Activated effector memory CD4-positive, alpha-beta T cell treated with Interleukin-2 at 50 U/mL for 16 hours (primary cell): ENCODE results near the gene SLIT3.

Experiments used
- DNase-seq: peaks from one replicate; pipeline ENCODE4 v3.0.0-alpha.2; 2020

The SLIT3 gene

GRCh38 chr5:169064093-169064492 is 236.8 kb downstream of the SLIT3 start:
- no peak for DNase-seq

- no peak for DNase-seq
Observed at GRCh38 chr5:169063316-169063953, 237.5 kb downstream of the SLIT3 start.

GRCh38 chr5:169062690-169063089 is 238.2 kb downstream of the SLIT3 start:
- no peak for DNase-seq

GRCh38 chr5:169054506-169054905 is 246.4 kb downstream of the SLIT3 start:
- no peak for DNase-seq

- DNase-seq: no peak
Observed at GRCh38 chr5:169052207-169052606, 248.7 kb downstream of the SLIT3 start.

GRCh38 chr5:169051351-169051750 is 249.6 kb downstream of the SLIT3 start:
- DNase-seq: no peak

GRCh38 chr5:169050636-169051035 is 250.3 kb downstream of the SLIT3 start:
- DNase-seq: no peak

- DNase-seq: no peak
Observed at GRCh38 chr5:169050146-169050571, 250.8 kb downstream of the SLIT3 start.

GRCh38 chr5:169049712-169050111 is 251.2 kb downstream of the SLIT3 start:
- no peak for DNase-seq

- DNase-seq: no peak
Observed at GRCh38 chr5:169048181-169049125, 252.5 kb downstream of the SLIT3 start.

GRCh38 chr5:169044962-169045361 is 256.0 kb downstream of the SLIT3 start:
- no peak for DNase-seq

- DNase-seq: no peak
Observed at GRCh38 chr5:169041180-169041579, 259.8 kb downstream of the SLIT3 start.

GRCh38 chr5:169039592-169039991 is 261.3 kb downstream of the SLIT3 start:
- no peak for DNase-seq

GRCh38 chr5:169037466-169037865 is 263.5 kb downstream of the SLIT3 start:
- DNase-seq: no peak

GRCh38 chr5:169036079-169036805 is 264.7 kb downstream of the SLIT3 start:
- DNase-seq: no peak

- DNase-seq: no peak
Observed at GRCh38 chr5:169029661-169030274, 271.2 kb downstream of the SLIT3 start.

- no peak for DNase-seq
Observed at GRCh38 chr5:169029037-169029436, 271.9 kb downstream of the SLIT3 start.

- DNase-seq: no peak
Observed at GRCh38 chr5:169027501-169028061, 273.4 kb downstream of the SLIT3 start.

GRCh38 chr5:169025491-169025890 is 275.4 kb downstream of the SLIT3 start:
- DNase-seq: no peak

- DNase-seq: no peak
Observed at GRCh38 chr5:169024421-169024820, 276.5 kb downstream of the SLIT3 start.

- DNase-seq: no peak
Observed at GRCh38 chr5:169022718-169023117, 278.2 kb downstream of the SLIT3 start.

GRCh38 chr5:169020102-169020501 is 280.8 kb downstream of the SLIT3 start:
- no peak for DNase-seq

- DNase-seq: no peak
Observed at GRCh38 chr5:169018925-169019324, 282.0 kb downstream of the SLIT3 start.
